Dermis blood vessel endothelial cell (primary cell): ENCODE results near the gene IRF2BP2. TPM values are rescaled to one million over a fixed set of nuclear protein-coding genes. Genes with fewer than 3 reads are reported as not detected.

Experiments
- DNase-seq: peaks from one replicate; pipeline ENCODE4 v3.0.0; 2010
- total RNA-seq: library from RNA; depleted of rRNA; stranded (reverse); fragments of >200 nt; gene quantifications from 2 replicates; pipeline ENCODE4 v1.2.3, GENCODE V29; 2014

Gene IRF2BP2
- total RNA-seq, 1 donor from 2014 or later: 104 TPM

- DNase-seq: no peak
Observed at GRCh38 chr1:234555390-234556024, 54.5 kb downstream of the IRF2BP2 start.

- DNase-seq: no peak
Observed at GRCh38 chr1:234554698-234555311, 55.2 kb downstream of the IRF2BP2 start.

Other genes starting within 250 kb of the IRF2BP2 start
- 13.7 and 20.3 TPM in 2 replicates for gene COA6, start 236.7 kb downstream of the IRF2BP2 start, total RNA-seq
- gene TARBP1, start 131.0 kb downstream of the IRF2BP2 start, total RNA-seq: 16.7 and 23.3 TPM in 2 replicates